GM10847 (cell line): ENCODE results near the gene CCDC141.

Source experiments
- POLR2A ChIP-seq: IDR thresholded peaks from 2 replicates; pipeline ENCODE4 v1.6.1; 2011; ENCODE audit not compliant: insufficient read length; ENCODE audit errors: extremely low read depth

The CCDC141 gene

DNA sequence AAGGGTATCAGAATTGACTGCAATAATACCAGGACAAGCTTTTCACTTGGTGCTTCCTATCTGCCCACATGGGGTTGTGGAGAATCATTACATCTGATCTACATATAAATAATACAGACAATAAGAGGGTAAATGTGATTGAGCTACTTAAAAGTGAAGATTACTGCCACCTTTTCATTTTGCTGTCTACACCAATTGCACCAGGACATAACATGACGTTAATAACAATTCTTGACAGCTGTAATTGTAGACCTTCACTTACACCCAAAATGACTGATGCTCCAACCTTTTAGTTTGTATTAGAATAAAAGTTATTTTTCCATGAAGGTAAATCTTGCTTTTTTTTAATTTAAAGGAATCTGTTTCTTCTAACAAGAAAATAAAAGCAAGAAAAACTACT is 206.2 kb downstream of the CCDC141 start:
- TF ChIP-seq POLR2A, result no peak

GRCh38 chr2:178836807-178837206 is 213.1 kb downstream of the CCDC141 start:
- no peak for TF ChIP-seq POLR2A

DNA sequence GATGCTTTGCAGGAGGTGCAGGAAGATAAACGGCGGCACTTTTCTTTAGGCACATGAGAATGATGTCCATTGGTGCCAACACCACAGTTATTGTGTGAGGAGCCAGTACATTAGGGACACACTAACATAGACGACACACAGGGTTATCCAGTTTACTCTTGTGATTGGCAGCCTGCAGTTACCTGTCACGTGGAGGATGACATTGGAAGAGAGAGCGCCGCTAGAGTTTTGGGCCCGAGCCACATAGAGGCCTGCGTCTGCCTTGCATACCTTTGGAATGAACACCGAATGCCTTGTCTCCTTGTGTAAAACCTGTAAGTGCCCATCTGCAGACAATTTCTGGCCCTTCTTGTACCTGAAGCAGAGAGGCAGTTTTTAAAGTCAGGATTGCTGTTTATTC is 215.9 kb downstream of the CCDC141 start:
- TF ChIP-seq POLR2A, result no peak

- no peak for TF ChIP-seq POLR2A
Observed at GRCh38 chr2:178833382-178833781, 216.6 kb downstream of the CCDC141 start.

GRCh38 chr2:178830451-178830850 is 219.5 kb downstream of the CCDC141 start:
- no peak for TF ChIP-seq POLR2A

DNA sequence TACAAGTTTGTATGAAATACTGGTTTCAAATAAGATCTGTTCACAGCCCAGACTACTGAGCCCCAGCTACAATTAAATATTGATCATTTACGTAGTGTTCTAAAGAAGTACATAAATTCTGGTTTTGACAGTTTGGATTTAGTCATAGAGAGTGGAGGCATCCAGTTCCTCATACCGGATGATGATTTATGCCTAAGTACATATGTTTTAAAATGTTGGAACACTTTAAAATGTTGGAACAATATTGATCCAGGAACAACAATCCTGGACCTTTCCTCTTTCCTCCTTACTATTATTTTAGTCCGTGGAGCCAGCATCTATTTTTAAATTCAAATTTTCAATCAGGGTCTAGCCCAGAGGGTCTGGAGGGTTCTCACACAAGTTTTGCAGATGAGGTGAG is 220.0 kb downstream of the CCDC141 start:
- TF ChIP-seq POLR2A, result no peak

GRCh38 chr2:178829299-178829960 is 220.5 kb downstream of the CCDC141 start:
- TF ChIP-seq POLR2A, result no peak

DNA sequence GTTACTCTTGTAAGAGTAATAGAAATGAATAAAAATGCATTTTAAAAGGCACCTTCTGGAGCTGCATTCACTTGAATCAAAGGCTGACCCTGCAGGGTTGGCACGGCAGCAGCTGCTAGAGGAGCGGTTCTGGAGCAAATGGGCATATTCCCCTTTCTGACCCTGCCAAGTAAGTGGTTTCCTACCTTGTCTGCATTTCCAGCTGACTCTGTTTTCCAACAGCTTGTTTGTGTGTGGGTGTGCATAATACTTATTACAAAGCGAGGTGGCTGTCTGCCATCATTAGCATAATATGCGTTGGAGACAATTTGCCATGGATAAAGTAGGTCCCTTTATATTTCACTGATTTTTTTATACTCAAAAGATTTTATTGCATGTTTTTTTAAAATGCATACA is 221.5 kb downstream of the CCDC141 start:
- no peak for TF ChIP-seq POLR2A

- TF ChIP-seq POLR2A, result no peak
Observed at GRCh38 chr2:178827739-178828485, 222.0 kb downstream of the CCDC141 start.

- no peak for TF ChIP-seq POLR2A
Observed at GRCh38 chr2:178827111-178827510, 222.8 kb downstream of the CCDC141 start.

DNA sequence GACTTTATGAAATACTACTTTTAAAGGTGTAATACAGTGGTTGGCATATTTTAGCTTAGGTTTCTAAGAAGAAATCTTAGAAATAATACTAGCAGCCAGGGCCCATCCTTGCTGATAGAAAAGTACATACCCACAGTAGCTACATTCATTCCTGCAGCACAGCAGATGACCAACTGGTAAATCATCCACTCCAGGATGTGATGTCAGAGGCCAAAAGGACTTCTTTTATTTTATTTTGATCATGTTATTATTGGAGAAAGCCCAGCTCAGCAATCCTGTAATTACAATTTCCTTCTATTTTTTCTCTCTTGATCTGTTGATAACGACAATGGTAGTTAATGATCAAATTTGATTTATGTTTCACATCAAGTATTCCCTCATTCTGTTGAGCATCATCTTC is 224.8 kb downstream of the CCDC141 start:
- TF ChIP-seq POLR2A, result no peak

- TF ChIP-seq POLR2A, result no peak
Observed at GRCh38 chr2:178824181-178824580, 225.8 kb downstream of the CCDC141 start.

DNA sequence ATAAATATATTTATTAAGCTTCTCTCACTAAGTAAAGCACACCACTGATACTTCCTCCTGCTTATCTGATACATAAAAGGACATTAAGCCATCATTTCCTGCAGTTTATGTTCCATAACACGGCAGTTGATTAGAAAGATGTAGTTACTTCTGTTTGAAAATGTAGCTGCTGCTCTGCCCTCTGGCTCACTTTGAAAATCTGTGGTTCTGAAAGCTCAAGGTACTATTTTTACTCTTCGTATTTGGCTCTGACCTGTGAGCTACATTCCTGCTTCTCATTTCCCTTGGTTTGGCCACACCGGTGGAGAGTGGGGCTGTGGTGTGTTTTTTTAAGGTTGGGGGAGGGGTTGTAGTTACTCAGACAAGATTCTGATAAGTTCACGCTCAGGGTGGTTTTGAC is 229.9 kb downstream of the CCDC141 start:
- no peak for TF ChIP-seq POLR2A

- no peak for TF ChIP-seq POLR2A
Observed at GRCh38 chr2:178819147-178819875, 230.6 kb downstream of the CCDC141 start.

GRCh38 chr2:178811901-178812300 is 238.0 kb downstream of the CCDC141 start:
- TF ChIP-seq POLR2A, result no peak

DNA sequence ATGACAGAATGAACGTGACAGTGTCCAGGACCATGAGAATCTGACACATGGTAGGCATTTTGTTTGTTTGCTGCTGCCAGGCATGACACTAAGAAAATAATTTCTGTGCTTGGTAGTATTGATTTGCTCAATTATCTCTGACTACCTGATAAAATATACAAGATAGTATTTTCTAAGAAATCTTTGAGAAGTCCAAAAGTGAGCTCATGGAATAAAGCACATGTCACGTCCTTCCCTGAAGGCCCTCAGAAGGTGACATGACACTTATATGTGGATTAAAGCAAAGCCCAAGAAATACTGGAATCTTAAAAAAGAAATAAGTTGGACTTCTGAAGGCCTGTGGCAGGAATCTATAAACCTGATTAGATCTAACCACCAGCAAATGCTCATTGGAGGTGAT is 238.9 kb downstream of the CCDC141 start:
- TF ChIP-seq POLR2A, result no peak
